ACC112 (cell line): ENCODE measurements around the gene KCNH1.
"Not testable (repeated sequence)": the region's sequence is repeated elsewhere in the genome, so short reads cannot be mapped to it uniquely, and the experiment has no call there.

ENCODE experiments used
- H2AFZ ChIP-seq: fragments of 200-600 bp; sonication (generic); one replicate; pipeline ENCODE4 v1.6.0; 2017; ENCODE audit warnings: antibody characterized with exemption, low read length; ENCODE audit not compliant: unreplicated experiment
- H3K27ac ChIP-seq: fragments of 200-600 bp; sonication (generic); 2 replicates; pipeline ENCODE4 v1.5.1; 2014; ENCODE audit warnings: low read depth, mild to moderate bottlenecking, antibody characterized with exemption, low read length, moderate library complexity
- H3K27me3 ChIP-seq: fragments of 200-600 bp; sonication (generic); 2 replicates; pipeline ENCODE4 v1.6.1; 2014; ENCODE audit warnings: mild to moderate bottlenecking, antibody characterized with exemption, low read length, moderate library complexity, mixed read lengths; ENCODE audit not compliant: insufficient read depth
- H3K36me3 ChIP-seq: fragments of 200-600 bp; sonication (generic); 2 replicates; pipeline ENCODE4 v1.6.1; 2016; ENCODE audit warnings: mild to moderate bottlenecking, antibody characterized with exemption, low read length, moderate library complexity, mixed read lengths; ENCODE audit not compliant: insufficient read depth
- H3K4me1 ChIP-seq: fragments of 200-600 bp; sonication (generic); one replicate; pipeline ENCODE4 v1.6.1; 2016; ENCODE audit warnings: low read length, mixed read lengths; ENCODE audit not compliant: insufficient read depth, unreplicated experiment, control insufficient read depth
- H3K4me3 ChIP-seq: fragments of 200-600 bp; sonication (generic); 2 replicates; pipeline ENCODE4 v1.5.1; 2014; ENCODE audit warnings: mild to moderate bottlenecking, low read depth, low read length
- H3K79me2 ChIP-seq: fragments of 200-600 bp; sonication (generic); one replicate; pipeline ENCODE4 v1.6.0; 2016; ENCODE audit warnings: low read length; ENCODE audit not compliant: control insufficient read depth, unreplicated experiment, insufficient read depth

The KCNH1 gene

DNA sequence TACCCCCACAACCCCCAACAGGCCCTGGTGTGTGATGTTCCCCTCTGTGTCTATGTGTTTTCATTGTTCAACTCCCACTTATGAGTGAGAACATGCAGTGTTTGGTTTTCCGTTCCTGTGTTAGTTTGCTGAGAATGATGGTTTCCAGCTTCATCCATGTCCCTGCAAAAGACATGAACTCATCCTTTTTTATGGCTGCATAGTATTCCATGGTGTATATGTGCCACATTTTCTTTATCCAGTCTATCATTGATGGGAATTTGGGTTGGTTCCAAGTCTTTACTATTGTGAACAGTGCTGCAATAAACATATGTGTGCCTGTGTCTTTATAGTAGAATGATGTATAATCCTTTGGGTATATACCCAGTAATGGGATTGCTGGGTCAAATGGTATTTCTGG lies 122.8 kb downstream of the KCNH1 start:
- H3K4me3 ChIP-seq, H3K27me3 ChIP-seq, H3K79me2 ChIP-seq, H3K27ac ChIP-seq, H3K4me1 ChIP-seq, H2AFZ ChIP-seq, H3K36me3 ChIP-seq: not testable (repeated sequence)

DNA sequence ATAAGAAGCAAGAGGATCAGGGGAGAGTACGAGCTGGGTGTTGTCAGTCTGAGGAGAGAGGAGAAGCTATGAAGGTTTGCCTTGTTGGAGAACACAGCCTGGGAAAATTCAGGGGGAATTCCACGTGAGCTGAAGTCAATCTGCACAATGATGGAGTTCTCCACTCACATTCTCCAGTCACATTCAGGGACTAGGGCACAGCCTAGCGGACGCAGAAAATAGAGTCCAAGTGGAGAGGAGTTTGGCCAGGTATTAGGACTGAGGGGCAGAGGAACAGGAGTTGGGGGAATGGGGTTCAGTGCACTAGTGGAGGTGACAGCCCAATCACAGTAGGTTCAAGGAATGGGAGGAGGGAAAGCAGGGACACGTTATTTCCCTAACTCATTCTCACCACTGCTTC lies 124.0 kb downstream of the KCNH1 start:
- no peaks in the 10 kb centered on the region for H3K27me3 ChIP-seq
- no peak overlapping the region for H3K27ac ChIP-seq
- H3K79me2 ChIP-seq = no peaks in the 10 kb centered on the region
- no peak overlapping the region for H2AFZ ChIP-seq
- no peaks in the 10 kb centered on the region for H3K4me1 ChIP-seq
- H3K36me3 ChIP-seq = no peaks in the 10 kb centered on the region
- no peak overlapping the region for H3K4me3 ChIP-seq

DNA sequence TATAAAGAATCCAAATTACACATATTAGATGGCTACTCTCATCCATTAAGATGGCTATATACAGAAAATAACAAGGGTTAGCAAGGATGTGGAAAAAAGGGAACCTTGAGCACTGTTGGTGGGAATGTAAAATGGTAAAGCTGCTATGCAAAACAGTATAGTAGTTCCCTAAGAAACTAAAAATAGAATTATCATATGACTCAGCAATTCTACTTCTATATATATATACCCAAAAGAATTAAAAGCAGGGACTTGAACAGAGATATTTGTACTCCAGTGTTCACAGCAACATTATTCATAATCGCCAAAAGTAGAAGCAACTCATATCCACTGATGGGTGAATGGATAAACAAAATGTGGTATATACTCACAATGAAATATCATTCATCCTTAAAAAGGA lies 126.1 kb downstream of the KCNH1 start:
- H3K4me1 ChIP-seq = no peaks in the 10 kb centered on the region
- no peaks in the 10 kb centered on the region for H3K36me3 ChIP-seq
- no peaks in the 10 kb centered on the region for H3K79me2 ChIP-seq
- H3K27me3 ChIP-seq = no peaks in the 10 kb centered on the region
- no peak overlapping the region for H2AFZ ChIP-seq
- H3K27ac ChIP-seq = no peak overlapping the region
- H3K4me3 ChIP-seq = no peak overlapping the region

DNA sequence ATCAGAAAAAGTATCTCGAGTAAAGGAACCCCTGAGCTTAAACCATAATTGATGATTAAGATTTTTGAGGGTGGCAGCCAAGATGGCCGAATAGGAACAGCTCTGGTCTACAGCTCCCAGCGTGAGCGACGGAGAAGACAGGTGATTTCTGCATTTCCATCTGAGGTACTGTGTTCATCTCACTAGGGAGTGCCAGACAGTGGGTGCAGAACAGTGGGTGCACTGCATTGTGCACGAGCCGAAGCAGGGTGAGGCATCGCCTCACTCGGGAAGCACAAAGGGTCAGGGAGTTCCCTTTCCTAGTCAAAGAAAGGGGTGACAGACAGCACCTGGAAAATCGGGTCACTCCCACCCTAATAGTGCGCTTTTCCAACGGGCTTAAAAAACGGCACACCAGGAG lies 138.0 kb downstream of the KCNH1 start:
- H3K4me3 ChIP-seq, H3K79me2 ChIP-seq, H2AFZ ChIP-seq, H3K27ac ChIP-seq, H3K4me1 ChIP-seq, H3K27me3 ChIP-seq, H3K36me3 ChIP-seq: not testable (repeated sequence)

DNA sequence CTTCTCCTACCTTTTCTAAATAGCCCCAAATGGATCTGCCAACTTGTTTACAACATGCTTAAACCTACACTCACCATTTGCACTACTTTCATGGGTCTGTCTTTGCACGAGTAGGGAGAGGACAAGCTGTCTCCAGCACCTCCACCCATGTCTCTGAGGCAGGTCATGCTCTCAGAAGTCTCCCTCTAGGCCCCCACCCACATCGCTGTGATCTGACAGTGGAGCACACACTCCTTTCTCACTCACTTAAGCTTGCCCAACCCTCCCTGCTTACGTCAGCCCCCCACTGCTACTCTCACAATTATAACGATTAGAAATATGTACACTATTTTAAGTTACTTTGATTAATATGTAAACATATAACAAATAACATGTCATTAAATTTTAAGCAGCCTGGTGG lies 141.1 kb downstream of the KCNH1 start:
- no peaks in the 10 kb centered on the region for H3K4me1 ChIP-seq
- H3K79me2 ChIP-seq = no peaks in the 10 kb centered on the region
- H3K36me3 ChIP-seq = no peaks in the 10 kb centered on the region
- no peak overlapping the region for H2AFZ ChIP-seq
- H3K27ac ChIP-seq = no peak overlapping the region
- H3K4me3 ChIP-seq = no peak overlapping the region
- H3K27me3 ChIP-seq = no peaks in the 10 kb centered on the region

DNA sequence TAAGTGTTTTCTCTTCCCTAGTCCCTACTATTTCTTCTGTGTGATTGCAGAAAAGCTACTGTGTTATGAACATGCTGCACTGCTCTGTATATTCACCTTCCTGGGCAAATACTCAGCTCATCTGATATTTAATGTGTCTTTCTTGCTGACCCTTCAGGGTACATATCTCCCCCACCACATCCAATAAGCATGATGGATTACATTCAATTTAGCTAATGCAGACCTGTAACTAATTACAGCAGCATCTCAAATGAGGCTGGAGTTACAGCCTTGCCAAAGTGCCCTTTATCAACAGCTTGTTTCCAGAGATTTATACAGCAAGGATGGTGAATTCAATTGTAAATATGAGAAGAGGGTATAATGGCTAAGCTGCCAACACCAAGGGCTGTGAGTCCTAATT lies 144.0 kb downstream of the KCNH1 start:
- no peaks in the 10 kb centered on the region for H3K36me3 ChIP-seq
- H2AFZ ChIP-seq = no peak overlapping the region
- no peaks in the 10 kb centered on the region for H3K27me3 ChIP-seq
- no peak overlapping the region for H3K4me3 ChIP-seq
- H3K4me1 ChIP-seq = no peaks in the 10 kb centered on the region
- no peak overlapping the region for H3K27ac ChIP-seq
- H3K79me2 ChIP-seq = no peaks in the 10 kb centered on the region

DNA sequence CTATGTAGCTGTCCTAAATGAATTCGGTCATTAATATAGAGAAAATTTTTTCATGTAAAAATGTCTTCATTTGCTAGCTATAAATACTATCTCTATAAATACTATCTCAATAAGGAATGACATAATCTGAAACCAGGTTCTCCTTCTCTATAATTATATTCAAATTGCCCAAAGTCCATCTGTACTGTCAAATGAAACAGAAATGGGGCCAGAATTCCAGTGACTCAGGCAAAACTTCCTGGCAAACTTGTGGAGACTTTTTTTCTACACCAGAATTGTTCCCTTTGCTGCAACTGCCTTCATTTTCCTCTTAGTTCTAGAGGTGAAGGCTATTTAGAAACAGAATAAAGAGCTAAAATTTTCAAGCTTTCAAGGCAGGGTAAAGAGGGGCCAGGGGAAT lies 152.5 kb downstream of the KCNH1 start:
- Histone ChIP-seq H3K36me3 (no peaks in the 10 kb centered on the region), H3K27ac (no peak overlapping the region), H3K27me3 (no peaks in the 10 kb centered on the region), H3K4me1 (no peaks in the 10 kb centered on the region), H3K79me2 (no peaks in the 10 kb centered on the region), H2AFZ (no peak overlapping the region), H3K4me3 (no peak overlapping the region)

DNA sequence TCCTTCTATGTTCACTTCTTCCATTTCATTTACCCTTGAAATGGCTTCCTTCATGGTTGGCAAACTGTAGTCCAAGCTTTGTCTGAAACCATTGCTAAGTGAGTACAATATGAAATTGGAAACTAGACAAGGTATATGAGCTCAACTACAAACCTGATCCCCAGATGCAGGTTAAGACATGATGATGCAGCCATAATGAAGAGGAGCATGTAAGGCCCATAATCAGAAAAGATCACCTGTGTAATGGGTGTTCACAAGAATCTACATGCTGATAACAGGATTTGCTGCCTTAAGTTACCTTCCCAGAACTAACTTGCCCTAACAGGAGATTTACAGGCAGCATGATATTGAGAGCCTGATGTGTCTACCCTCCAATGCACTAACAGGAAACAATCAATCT lies 153.9 kb downstream of the KCNH1 start:
- H3K27me3 ChIP-seq = no peaks in the 10 kb centered on the region
- H3K27ac ChIP-seq = no peak overlapping the region
- H2AFZ ChIP-seq = no peak overlapping the region
- H3K4me3 ChIP-seq = no peak overlapping the region
- no peaks in the 10 kb centered on the region for H3K36me3 ChIP-seq
- H3K79me2 ChIP-seq = no peaks in the 10 kb centered on the region
- no peaks in the 10 kb centered on the region for H3K4me1 ChIP-seq

DNA sequence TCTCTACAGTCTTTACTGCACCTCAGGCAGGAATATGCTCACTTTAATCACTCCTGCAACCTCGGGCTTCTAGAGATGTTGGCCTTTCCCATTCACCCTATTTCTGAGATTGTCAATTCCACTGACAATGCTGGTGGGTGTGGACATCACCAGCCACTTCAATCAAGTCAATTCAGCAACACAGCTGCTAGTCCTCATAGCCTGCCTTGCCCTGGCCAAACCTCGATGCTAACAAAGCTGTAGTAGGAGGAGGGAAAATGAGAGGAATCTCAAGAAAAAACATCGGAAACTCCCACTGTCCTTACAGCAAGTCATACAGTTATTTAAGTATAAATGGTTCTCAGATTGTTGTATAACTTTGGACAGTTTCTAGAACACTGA lies 155.0 kb downstream of the KCNH1 start:
- Histone ChIP-seq H3K4me1 (no peaks in the 10 kb centered on the region), H3K27me3 (no peaks in the 10 kb centered on the region), H2AFZ (no peak overlapping the region), H3K79me2 (no peaks in the 10 kb centered on the region), H3K36me3 (no peaks in the 10 kb centered on the region), H3K4me3 (no peak overlapping the region), H3K27ac (no peak overlapping the region)

DNA sequence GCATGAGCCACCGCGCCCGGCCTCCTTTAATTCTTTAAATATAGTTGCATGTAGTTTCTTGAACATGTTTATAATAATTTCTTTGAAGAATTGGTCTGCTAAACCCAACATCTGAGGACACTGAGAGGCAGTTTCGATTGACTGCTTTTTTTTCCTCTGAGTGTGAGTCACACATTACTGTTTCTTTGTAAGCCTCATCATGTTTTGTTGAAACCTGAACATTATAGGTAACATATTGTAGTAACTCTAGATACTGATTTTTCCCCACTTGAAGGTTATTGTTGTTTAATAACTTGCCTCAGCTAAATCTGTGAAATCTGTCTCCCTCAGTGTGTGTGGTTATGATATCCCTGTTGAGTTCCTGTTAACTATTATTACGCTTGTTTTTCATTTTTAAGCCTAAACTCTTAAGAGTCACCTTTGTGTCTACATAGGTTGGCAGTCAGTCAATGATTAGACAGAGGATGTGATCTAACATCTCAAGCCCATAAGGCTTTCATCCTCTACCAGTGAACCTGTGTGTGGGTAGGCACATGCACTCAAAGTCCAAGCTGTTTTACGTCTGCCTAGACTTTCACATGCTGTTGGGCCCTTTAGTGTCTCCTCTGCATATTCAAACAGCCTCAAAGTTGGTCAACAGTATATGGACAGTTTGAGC lies 155.5 kb downstream of the KCNH1 start:
- H2AFZ ChIP-seq = no peak overlapping the region
- no peaks in the 10 kb centered on the region for H3K36me3 ChIP-seq
- no peaks in the 10 kb centered on the region for H3K79me2 ChIP-seq
- no peaks in the 10 kb centered on the region for H3K4me1 ChIP-seq
- H3K27ac ChIP-seq = no peak overlapping the region
- H3K4me3 ChIP-seq = no peak overlapping the region
- no peaks in the 10 kb centered on the region for H3K27me3 ChIP-seq

DNA sequence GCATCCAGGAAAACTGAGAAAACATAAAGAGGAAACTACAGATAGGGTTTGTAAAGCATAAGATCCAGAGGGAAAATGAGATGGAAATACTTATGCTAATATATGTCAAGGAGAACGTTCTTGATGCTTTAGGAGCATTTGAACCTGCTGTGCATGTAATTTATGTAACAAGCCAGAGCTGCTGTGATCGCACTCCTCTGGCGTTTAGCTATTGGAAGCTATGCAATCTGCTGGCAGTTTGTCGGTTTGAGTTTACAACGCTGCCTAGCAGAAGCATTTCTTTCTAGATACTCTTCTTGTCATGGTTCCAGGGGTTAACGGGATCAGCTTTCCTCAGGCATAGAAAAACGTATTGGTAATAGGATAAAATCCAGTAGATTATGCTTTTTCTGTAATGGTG lies 182.7 kb downstream of the KCNH1 start:
- Histone ChIP-seq H3K36me3 (no peaks in the 10 kb centered on the region), H3K79me2 (no peaks in the 10 kb centered on the region), H3K27ac (no peak overlapping the region), H3K4me3 (no peak overlapping the region), H2AFZ (no peak overlapping the region), H3K4me1 (no peaks in the 10 kb centered on the region), H3K27me3 (no peaks in the 10 kb centered on the region)
